GM18519 (cell line): ENCODE results near the gene CYBRD1.

ENCODE experiments used
- ATAC-seq: cut with Tn5 transposase; IDR thresholded peaks from one replicate; pipeline ENCODE4 v1.9.1; 2021; ENCODE audit warnings: mild to moderate bottlenecking, moderate library complexity; ENCODE audit not compliant: unreplicated experiment, low FRiP score

CYBRD1 gene

DNA sequence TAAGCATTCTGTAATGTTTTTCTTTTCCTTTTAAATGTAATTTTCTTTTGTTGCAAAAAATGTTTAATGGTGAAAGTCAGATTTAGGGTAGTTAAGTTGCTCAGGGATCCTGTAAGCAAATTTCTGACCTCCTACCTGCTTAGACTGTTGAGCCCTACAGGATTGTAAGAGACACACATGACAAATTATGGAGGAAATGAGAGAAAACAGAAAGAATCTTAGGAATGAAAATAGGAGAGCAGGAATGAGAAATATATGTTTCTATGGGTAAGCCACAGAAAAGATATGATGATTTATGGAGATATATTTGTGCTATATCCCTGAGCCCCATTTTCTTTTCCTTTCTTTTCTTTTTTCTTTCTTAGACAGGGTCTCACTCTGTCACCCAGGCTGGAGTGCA, 28.3 kb downstream of the CYBRD1 start:
- ATAC-seq, result no peak

DNA sequence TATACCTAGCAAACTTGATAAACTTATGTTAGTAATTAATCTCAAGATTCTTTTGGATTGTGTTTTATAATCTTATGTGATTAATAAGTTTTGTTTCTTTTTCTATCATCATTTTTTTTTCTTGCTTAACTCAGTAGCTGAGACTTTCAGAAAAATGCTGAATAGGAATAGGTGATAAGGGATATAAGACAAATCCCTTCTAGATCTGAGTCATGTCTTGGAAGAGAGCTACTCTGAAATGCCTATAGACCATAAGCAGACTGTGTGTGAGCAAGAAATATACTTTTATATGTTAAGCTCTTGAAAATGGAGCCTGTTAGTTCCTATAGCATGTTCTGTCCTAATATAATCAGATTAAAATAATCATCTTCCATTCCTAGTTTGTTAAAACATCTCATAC, 29.6 kb downstream of the CYBRD1 start:
- ATAC-seq, result no peak

DNA sequence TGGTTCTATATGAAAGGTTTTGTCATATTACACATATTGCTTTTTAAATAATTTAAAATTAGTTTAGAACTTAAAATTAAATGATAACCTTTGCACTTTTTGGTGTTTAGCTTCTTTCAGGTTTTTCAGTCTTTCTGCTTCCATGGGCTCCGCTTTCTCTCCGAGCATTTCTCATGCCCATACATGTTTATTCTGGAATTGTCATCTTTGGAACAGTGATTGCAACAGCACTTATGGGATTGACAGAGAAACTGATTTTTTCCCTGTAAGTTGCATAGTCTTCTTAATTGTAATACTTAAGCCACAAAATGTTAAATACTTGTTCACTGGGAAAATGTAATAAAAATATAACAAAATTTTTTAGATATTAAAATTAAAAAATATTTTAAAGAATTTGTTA, 31.0 kb downstream of the CYBRD1 start:
- no peak for ATAC-seq

DNA sequence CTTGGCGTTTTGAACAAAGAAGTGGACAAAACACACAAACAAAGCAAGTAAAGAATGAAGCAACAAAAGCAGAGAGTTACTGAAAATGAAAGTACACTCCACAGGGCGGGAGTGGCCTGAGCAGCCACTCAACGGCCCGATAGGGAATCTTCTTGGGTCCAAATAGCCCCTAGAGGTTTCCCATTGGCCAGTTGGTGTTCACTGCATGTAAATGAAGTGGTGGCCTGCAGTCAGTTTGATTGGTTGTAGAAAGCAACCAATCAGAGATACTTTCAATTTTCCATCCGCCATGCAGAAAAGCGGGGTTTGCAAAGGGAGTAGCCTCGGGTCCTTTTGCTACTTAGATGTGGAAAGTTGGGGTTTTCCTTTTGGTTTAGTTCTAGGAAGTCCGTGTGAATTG, 31.6 kb downstream of the CYBRD1 start:
- no peak for ATAC-seq

DNA sequence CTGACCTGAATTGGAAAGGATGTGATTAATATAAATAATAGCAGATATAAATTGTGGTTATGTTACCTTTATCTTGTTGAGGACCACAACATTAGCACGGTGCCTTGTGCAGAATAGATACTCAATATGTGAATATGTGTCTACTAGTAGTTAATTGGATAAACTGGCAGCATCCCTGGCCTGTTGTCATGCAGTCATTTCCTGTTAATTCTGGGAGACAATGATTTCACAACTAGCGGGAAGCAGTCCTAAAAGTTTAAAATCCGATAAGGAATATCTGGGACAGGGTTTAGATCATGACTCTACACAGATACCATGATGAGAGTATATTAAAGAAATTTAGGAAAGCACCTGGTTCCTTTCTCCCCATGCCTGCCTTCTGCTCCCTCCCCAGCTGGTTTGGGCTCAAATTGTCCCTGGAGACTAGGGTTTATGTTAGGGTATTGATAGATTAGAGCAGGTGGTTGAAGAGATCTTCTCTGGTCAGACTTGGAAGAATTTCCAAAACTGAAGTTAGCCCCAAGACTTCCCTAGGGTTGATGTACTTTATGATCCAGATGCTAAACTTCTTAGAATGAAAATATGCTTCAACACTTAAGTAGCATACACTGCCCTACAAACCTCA, 32.8 kb downstream of the CYBRD1 start:
- ATAC-seq, result no peak

DNA sequence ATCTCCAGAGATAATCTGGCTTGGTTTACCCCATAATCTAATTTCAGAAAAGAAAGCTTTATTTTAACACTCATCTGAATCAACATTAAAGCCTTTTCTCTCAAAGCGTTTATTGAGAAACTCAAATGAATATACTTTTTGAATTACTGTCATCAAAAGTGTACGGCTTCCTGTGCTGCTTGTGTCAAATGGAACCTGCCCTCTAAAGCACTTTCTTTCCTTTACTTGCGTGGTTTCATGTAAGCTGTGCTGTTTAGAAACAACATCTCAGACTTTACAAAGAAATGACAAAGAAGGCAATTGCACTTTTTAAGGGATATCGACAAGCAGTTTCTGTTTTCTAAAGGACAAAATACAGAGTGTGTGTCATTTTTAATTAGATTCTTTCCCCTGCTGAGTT, 35.1 kb downstream of the CYBRD1 start:
- no peak for ATAC-seq

DNA sequence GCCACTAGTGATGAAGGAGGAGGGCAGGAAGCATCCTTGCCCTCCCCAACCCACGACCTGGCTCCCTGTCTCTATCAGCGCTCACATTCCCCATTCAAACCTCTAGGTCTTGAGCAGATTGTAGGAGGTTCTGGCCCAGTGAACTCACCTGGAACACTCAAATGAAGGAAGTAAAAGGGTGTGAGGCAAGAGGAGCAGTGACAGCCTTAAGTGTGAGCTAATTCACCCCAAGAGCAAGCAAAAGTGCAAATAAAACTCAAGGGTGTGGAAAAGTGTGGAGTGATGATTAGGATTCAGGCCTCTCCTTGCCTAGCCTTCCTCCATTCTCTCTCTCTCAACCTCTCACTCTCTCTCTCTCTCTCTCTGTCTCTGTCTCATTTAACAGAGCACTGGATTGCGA, 41.0 kb downstream of the CYBRD1 start:
- ATAC-seq, result no peak

DNA sequence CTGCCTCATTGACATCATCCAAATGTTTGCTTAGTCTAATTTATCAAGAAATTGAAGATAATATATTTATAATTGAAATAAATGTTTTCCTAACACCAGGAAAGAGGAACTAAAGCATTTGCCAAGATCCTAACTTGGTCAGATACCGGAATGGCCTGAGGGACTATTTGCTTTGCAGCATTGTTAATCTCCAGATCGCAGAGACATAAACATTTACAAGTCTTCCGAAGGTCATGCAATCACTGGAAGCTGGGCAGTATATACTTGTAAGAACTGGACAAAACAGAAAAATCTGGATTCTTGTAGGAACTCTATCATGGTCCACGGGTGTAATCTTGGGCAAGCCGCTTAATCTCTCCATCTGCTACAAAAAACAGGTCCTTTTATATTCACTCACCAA, 42.2 kb downstream of the CYBRD1 start:
- no peak for ATAC-seq

DNA sequence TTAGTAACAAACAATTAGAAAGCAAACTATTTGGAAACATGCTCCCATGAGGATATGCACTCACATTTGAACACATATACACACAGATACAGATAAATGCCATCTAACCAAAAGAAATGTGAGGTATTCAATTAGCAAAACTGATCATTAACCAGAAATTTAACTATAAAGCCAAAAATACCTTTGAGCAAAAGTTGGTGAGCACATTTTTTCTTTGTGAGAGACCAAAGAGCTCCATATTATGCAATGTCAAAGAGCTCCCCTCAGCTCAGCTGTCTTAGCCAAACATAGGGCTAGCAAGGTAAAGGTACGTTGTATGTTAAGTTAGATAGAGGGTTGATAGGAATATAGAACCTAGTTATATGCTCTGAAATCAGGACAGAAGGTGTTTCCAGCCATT, 43.8 kb downstream of the CYBRD1 start:
- no peak for ATAC-seq

DNA sequence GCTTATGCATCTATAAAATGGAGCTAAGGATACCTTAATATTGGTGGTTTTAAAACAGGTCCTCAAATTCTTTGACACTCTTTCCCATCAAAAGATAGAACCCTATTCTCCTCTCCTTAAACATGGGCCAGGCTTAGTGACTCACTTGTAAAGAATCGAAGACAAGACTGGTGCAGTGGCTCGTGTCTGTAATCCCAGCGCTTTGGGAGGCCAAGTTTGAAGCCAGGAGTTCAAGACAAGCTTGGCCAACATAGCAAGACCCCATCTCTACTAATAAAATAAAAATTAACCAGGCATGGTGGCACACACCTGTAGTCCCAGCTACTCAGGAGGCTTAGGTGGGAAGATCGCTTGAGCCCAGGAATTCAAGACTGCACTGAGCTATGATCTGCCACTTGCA, 44.5 kb downstream of the CYBRD1 start:
- no peak for ATAC-seq

DNA sequence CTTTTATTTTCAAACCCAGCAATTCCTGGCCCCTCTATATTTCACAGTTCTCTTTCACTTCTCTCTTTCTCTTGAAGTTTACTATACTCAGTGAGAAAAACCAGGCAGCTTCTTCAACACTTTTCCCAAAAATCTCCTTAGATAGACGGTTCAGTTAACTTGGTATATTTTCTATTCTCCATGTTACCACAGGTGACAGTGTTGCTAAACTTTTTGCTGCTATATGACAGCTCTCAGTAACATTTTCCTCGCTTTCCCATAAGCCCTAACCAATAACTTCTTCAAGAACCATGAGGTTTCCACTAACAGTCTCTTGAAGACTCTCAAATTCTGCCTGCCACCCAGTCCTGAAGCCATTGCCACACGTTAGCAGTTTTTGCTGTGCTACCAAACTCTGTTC, 45.8 kb downstream of the CYBRD1 start:
- no peak for ATAC-seq

DNA sequence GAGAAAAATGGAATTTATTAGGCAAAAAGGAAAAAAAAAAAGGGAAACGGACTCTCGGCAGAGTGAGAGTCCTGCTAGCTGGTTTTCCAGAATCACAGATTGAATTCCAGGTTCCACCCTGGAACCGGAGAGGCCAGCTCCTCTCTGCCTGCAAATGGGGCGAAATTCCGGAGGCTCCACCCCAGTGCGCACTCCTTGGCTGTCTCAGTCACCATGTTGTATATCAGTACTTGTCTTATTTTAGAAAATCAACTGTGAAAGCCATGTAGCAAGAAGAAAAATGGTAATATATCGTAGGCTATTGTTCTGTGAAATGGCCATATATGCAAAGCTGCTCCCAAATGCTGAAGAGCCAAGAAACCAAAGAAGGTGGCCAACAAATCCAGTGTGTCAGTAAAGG, 49.4 kb downstream of the CYBRD1 start:
- no peak for ATAC-seq

DNA sequence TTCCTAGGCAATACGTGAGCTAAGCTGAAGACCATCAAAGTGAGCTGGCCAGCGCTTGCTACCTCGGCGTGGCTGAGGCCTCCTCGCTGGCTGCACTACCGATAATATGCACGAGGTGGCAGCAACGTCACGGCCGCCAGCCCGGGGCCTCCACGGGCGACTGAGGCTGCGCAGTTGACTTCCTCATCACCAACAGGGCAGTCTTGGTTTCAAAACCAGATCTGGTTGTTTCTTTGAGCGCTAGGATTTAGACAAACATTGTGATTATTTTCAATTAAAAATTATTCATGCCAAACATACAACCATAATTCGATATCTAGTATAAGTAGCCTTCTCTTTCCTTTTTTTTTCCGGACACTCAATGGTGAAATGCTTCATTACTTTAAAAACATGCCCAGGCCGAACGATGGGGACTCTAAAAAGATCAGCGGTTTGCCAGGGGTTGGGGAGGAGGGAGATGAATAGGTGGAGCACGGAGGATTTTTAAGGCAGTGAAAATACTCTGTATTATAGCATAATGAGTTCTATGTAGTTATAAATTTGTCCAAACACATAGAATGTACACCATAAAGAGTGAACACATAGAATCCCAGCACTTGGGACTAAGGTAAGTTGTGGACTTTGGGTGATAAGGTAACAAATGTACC, 52.0 kb downstream of the CYBRD1 start:
- ATAC-seq, result peak; percentile 86

DNA sequence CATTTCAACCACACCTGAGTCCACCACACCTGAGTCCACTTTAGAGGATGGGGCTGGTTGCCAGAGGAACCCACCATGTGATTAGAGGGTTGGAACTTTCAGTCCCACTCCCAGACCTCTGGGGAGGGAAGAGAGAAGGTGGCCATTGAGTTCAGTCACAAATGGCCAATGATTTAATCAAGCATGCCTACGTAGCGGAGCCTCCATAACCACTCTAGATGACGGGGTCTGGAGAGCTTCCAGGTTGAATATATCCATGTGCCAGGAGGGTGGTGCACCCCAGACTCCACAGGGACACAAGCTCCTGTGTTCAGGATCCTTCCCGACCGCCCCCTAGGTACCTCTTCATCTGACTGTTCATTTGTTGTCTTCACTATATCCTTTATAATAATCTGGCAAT, 53.3 kb downstream of the CYBRD1 start:
- ATAC-seq, result no peak

DNA sequence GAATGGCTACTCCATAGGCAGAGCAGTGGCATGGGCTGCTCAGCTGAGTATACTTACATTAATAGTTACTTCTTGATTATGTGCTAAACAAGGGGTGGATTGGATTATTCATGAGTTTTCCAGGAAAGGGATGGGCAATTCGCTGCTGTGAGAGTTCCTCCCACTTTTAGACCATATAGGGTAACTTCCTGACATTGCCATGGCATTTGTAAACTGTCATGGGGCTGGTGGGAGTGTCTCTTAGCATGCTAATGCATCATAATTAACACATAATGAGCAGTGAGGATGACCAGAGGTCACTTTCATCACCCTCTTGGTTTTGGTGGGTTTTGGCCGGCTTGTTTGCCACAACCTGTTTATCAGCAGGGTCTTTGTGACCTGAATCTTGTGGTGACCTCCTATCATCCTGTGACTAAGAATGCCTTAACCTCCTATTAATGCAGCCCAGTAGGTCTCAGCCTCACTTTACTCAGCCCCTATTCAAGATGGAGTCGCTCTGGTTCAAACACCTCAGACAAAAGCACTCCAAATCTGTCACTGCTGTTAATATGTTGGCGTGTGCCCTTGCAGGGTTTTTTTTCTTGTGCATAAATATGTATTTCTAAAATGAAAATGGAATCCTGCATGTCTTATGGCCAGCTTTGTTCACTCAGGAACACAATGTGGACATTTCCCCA, 56.0 kb downstream of the CYBRD1 start:
- ATAC-seq, result no peak

DNA sequence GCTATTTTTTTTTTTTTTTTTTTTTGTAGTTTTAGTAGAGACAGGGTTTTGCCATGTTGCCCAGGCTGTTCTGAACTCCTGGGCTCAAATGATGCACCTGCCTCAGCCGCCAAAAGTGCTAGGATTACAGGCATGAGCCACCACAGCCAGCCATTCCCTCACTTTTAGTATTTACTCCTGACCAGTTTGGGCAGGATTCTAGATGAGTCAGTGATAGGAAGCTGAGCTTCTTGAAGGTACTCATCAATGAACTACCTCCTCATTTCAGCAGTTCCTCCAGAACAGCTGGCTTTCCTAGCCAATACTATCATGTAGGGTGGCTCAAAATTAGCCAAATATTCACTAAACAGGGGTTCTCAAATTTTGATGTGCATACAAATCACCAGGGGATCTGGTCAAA, 57.2 kb downstream of the CYBRD1 start:
- ATAC-seq, result no peak

DNA sequence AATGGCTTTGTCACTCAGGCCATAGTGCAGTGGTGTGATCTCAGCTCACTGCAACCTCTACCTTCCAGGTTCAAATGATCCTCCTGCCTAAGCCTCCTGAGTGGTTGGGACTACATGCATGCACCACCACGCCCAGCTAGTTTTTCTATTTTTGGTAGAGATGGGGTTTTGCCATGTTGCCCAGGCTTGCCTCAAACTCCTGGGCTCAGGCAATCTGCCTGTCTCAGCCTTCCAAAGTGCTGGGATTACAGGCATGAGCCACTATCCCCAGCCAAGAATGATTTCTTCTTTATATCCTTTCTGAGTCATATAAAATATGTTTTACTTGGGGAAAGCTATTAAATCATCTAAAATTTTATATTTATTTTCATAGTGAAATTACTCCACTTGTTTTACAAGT, 61.3 kb downstream of the CYBRD1 start:
- no peak for ATAC-seq

DNA sequence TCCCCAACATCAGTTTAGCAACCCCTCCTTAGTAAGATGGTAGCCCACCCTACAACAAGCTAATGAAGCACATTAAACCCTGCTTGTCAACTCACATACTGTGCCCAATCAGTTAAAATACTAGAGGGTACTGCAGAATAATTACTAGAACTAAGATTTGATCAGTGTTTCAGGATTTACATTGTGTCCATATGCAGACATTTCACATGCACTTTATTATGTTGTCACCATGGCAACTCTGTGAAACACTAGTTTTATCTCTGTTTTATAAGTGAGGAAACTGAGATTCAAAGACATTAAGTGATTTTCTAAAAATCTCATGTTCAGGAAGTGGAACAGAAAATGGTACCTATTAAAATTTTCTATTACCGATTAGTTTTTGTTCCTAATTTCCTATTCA, 61.7 kb downstream of the CYBRD1 start:
- ATAC-seq, result no peak

DNA sequence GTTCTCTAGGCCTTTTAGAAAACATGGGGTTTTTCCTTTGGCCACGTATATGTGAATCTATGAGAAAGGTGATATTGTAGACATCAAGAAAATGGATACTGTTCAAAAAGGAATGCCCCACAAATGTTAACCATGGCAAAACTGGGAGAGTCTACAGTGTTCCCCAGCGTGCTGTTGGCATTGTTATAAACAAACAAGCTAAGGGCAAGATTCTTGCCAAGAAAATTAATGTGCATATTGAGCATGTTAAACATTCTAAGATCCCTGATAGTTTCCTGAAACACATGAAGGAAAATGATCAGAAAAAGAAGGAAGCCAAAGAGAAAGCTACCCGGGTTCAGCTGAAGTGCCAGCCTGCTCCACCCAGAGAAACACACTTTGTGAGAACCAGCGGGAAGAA, 64.9 kb downstream of the CYBRD1 start:
- ATAC-seq, result no peak

DNA sequence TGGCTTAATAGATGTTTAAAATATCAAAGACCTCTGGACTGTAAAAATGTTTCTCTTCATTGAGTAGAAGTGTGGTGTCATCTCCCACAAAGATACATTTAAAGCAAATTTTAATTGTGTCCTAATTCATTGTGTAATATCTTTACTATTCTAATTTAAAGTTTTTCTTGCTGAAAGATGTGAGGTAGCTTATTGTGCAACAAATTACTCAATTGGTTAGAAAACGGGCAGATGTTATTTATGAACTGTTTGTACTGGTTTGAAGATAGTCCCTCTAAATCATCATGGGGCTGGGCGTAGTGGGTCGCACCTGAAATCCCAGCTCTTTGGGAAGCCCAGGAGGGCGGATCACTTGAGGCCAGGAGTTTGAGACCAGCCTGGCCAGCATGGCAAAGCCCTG, 65.3 kb downstream of the CYBRD1 start:
- ATAC-seq, result no peak

DNA sequence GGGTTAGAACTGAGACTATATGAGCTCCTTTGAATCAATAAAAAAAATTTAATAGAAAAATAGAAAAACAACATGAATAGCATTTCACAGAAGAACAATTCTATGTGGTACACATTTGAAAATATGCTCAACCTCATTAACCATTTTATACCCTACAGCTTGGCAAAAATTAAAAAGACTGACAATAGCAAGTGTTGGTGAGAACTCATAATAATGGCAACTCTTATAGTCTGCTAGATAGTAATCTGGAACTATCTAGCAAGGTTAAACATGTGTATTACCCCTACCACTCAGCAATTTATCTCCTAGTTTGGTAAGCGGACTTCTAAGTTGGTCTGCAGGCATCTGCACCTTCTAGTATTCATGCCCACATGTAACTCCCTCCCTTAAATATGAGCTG, 67.8 kb downstream of the CYBRD1 start:
- no peak for ATAC-seq

DNA sequence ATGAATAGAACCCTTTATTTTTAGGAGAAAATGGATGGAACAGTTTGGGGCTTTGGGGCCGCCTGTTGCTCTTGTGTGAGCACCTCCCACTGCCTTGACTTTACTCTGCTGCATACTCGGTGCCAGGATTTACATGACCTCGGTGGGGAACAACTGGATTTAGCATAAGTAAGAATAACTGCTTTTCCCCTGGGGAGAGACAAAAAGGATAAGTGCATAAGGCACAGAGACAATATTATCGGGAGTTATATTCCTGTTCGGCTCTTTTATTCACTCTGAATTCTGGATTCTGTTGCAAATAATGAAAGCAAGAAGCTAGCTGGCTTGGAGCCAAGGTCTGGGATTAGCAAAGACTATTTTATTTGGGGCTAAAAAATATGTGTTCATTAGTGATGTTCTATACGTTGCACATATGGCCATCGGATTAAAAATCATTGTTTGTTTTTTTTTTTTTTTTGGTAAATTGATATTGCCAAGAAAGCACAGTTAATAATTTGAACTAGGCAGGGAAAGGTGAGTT, 69.8 kb downstream of the CYBRD1 start:
- no peak for ATAC-seq
